Neural cell (in vitro differentiated cells): ENCODE measurements around the gene BTG2. TPM values are rescaled to one million over a fixed set of nuclear protein-coding genes. Genes with fewer than 3 reads are reported as not detected.

ENCODE experiments used
- H2AFZ ChIP-seq: fragments of 200-600, 300-800 bp; sonication (generic), shearing (Covaris generic); 2 replicates; pipeline ENCODE4 v1.6.0; 2014; ENCODE audit warnings: low read depth, mild to moderate bottlenecking, antibody characterized with exemption, low read length, moderate library complexity
- H3F3A ChIP-seq: fragments of 200-600 bp; shearing (Covaris generic); 2 replicates; pipeline ENCODE4 v1.6.1; 2016; ENCODE audit warnings: mild to moderate bottlenecking, moderate library complexity, mixed read lengths, antibody characterized with exemption, low read length; ENCODE audit not compliant: insufficient read depth, poor library complexity, severe bottlenecking
- H3K27ac ChIP-seq: fragments of 200-600, 300-800 bp; sonication (generic), shearing (Covaris generic); 2 replicates; pipeline ENCODE4 v1.5.1; 2014; ENCODE audit warnings: mild to moderate bottlenecking, low read length, moderate library complexity
- H3K27me3 ChIP-seq: fragments of 300-800, 200-600 bp; sonication (generic), shearing (Covaris generic); 2 replicates; pipeline ENCODE4 v1.6.0; 2014; ENCODE audit warnings: mild to moderate bottlenecking, low read depth, low read length, moderate library complexity; ENCODE audit not compliant: insufficient read depth
- H3K36me3 ChIP-seq: fragments of 300-800, 200-600 bp; sonication (generic), shearing (Covaris generic); 2 replicates; pipeline ENCODE4 v1.5.1; 2014; ENCODE audit warnings: mild to moderate bottlenecking, antibody characterized with exemption, low read length, moderate library complexity; ENCODE audit not compliant: insufficient read depth
- H3K4me2 ChIP-seq: fragments of 300-800, 200-600 bp; sonication (generic), shearing (Covaris generic); 2 replicates; pipeline ENCODE4 v1.6.0; 2014; ENCODE audit warnings: mild to moderate bottlenecking, low read length
- H3K4me3 ChIP-seq: fragments of 300-800, 200-600 bp; sonication (generic), shearing (Covaris generic); 2 replicates; pipeline ENCODE4 v1.5.1; 2014; ENCODE audit warnings: mild to moderate bottlenecking, low read length, moderate library complexity
- H3K79me2 ChIP-seq: fragments of 200-600 bp; shearing (Covaris generic); replicated peaks from 2 replicates; pipeline ENCODE4 v1.6.0; 2014; ENCODE audit warnings: mild to moderate bottlenecking, low read length, moderate library complexity; ENCODE audit not compliant: insufficient read depth
- H3K9ac ChIP-seq: fragments of 300-800, 200-600 bp; sonication (generic), shearing (Covaris generic); 2 replicates; pipeline ENCODE4 v1.6.1; 2016; ENCODE audit warnings: mild to moderate bottlenecking, low read length, mixed read lengths
- H3K9me2 ChIP-seq: fragments of 200-600 bp; shearing (Covaris generic); 2 replicates; pipeline ENCODE4 v1.6.1; 2016; ENCODE audit warnings: mild to moderate bottlenecking, low read length, mixed read lengths; ENCODE audit not compliant: insufficient read depth
- H3K9me3 ChIP-seq: fragments of 200-600, 300-800 bp; sonication (generic), shearing (Covaris generic); 2 replicates; pipeline ENCODE4 v1.6.1; 2016; ENCODE audit warnings: mild to moderate bottlenecking, mixed run types, low read length, moderate library complexity, mixed read lengths
- H4K20me1 ChIP-seq: fragments of 200-600 bp; shearing (Covaris generic); 2 replicates; pipeline ENCODE4 v1.6.1; 2016; ENCODE audit warnings: mild to moderate bottlenecking, mixed run types; ENCODE audit not compliant: insufficient read depth
- EP300 ChIP-seq: fragments of 450-650 bp; conservative IDR thresholded peaks from 2 replicates; pipeline ENCODE4 v1.6.1; 2014; ENCODE audit warnings: antibody characterized with exemption, mild to moderate bottlenecking, moderate library complexity; ENCODE audit not compliant: poor library complexity, severe bottlenecking
- EZH2 ChIP-seq: fragments of 200-600, 300-800 bp; shearing (Covaris generic), sonication (generic); IDR thresholded peaks from 2 replicates; pipeline ENCODE4 v1.6.1; 2014; ENCODE audit warnings: antibody characterized with exemption, low read length, borderline replicate concordance, mild to moderate bottlenecking; ENCODE audit not compliant: insufficient read depth, poor library complexity, severe bottlenecking
- MXI1 ChIP-seq: fragments of 450-650 bp; conservative IDR thresholded peaks from 2 replicates; pipeline ENCODE4 v1.6.1; 2014; ENCODE audit warnings: antibody characterized with exemption, mild to moderate bottlenecking; ENCODE audit not compliant: poor library complexity, severe bottlenecking
- POLR2AphosphoS5 ChIP-seq: IDR thresholded peaks from 2 replicates; pipeline ENCODE4 v1.6.1; 2012
- RAD21 ChIP-seq: fragments of 450-650 bp; conservative IDR thresholded peaks from 2 replicates; pipeline ENCODE4 v1.6.1; 2014; ENCODE audit warnings: antibody characterized with exemption, mild to moderate bottlenecking, moderate library complexity
- REST ChIP-seq: IDR thresholded peaks from 2 replicates; pipeline ENCODE4 v1.6.1; 2012; ENCODE audit warnings: borderline replicate concordance
- SMC3 ChIP-seq: fragments of 450-650 bp; conservative IDR thresholded peaks from 2 replicates; pipeline ENCODE4 v1.6.1; 2014; ENCODE audit warnings: antibody characterized with exemption, mild to moderate bottlenecking, moderate library complexity; ENCODE audit not compliant: poor library complexity
- TAF1 ChIP-seq: IDR thresholded peaks from 2 replicates; pipeline ENCODE4 v1.6.1; 2012; ENCODE audit warnings: low read depth
- polyA plus RNA-seq: library from polyadenylated mRNA; depleted of rRNA; stranded (reverse); fragments of >200 nt; gene quantifications from 2 replicates; pipeline ENCODE4 v1.2.3, GENCODE V29; 2014
- TF ChIP-seq, protein P1 (sequence below): fragments of 450-650 bp; IDR thresholded peaks from 2 replicates; pipeline ENCODE4 v1.5.1; 2014; ENCODE audit warnings: antibody characterized with exemption, mild to moderate bottlenecking, moderate library complexity; ENCODE audit not compliant: poor library complexity, severe bottlenecking

The BTG2 gene
- polyA plus RNA-seq, 1 donor from 2014 or later = 4.1 TPM

DNA sequence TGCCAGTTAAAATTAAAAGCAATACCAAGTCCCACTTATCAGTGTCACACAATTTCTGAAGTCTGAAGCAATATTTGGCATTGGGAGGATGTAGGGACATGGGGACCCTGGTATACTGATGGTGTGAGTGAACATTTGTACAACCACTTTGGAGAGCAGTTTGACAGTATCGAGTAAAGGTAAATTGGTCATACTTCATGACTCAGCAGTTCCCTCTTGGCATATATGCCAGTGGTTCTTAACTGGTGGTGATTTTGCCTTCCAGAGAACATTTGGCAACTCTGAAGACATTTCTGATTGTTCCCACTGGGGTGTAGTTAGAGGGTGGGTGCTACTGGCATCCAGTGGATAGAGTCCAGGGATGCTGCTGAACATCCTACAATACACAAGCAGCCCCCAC is 25.9 kb downstream of the BTG2 start:
- Histone ChIP-seq H3K9me3 (no peaks in the 10 kb centered on the region), H4K20me1 (no peaks in the 10 kb centered on the region), H3K36me3 (no peaks in the 10 kb centered on the region), H3K27me3 (no peaks in the 10 kb centered on the region), H3K79me2 (no peaks in the 10 kb centered on the region), H3K9me2 (no peaks in the 10 kb centered on the region), H3K4me3 (no peak overlapping the region), H2AFZ (no peak overlapping the region), H3K4me2 (no peak overlapping the region), H3K27ac (no peak overlapping the region), H3K9ac (no peak overlapping the region), H3F3A (peaks cover 4% of the 10 kb centered on the region)
- TF ChIP-seq REST (no peak), SMC3 (no peak), TAF1 (no peak), MXI1 (no peak), EZH2 (no peak), POLR2AphosphoS5 (no peak), RAD21 (no peak), EP300 (no peak)
- TF ChIP-seq, protein P1, sequence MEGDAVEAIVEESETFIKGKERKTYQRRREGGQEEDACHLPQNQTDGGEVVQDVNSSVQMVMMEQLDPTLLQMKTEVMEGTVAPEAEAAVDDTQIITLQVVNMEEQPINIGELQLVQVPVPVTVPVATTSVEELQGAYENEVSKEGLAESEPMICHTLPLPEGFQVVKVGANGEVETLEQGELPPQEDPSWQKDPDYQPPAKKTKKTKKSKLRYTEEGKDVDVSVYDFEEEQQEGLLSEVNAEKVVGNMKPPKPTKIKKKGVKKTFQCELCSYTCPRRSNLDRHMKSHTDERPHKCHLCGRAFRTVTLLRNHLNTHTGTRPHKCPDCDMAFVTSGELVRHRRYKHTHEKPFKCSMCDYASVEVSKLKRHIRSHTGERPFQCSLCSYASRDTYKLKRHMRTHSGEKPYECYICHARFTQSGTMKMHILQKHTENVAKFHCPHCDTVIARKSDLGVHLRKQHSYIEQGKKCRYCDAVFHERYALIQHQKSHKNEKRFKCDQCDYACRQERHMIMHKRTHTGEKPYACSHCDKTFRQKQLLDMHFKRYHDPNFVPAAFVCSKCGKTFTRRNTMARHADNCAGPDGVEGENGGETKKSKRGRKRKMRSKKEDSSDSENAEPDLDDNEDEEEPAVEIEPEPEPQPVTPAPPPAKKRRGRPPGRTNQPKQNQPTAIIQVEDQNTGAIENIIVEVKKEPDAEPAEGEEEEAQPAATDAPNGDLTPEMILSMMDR = no peak

GRCh38 chr1:203335503-203335902 is 30.2 kb downstream of the BTG2 start:
- TF ChIP-seq EZH2 (no peak), POLR2AphosphoS5 (no peak), MXI1 (no peak), TAF1 (no peak), EP300 (no peak), REST (no peak), SMC3 (no peak), RAD21 (no peak)
- TF ChIP-seq, protein P1 = no peak

More at GRCh38 chr1:203335503-203335902, 30.2 kb downstream of the BTG2 start:
- no peak overlapping the region for H3K4me3 ChIP-seq
- no peaks in the 10 kb centered on the region for H4K20me1 ChIP-seq
- no peak overlapping the region for H3K9ac ChIP-seq
- no peaks in the 10 kb centered on the region for H3K79me2 ChIP-seq
- H3F3A ChIP-seq = no peaks in the 10 kb centered on the region
- no peak overlapping the region for H3K4me2 ChIP-seq
- no peaks in the 10 kb centered on the region for H3K36me3 ChIP-seq
- H3K9me2 ChIP-seq = no peaks in the 10 kb centered on the region
- no peak overlapping the region for H3K27ac ChIP-seq
- H3K9me3 ChIP-seq = no peaks in the 10 kb centered on the region
- H2AFZ ChIP-seq = no peak overlapping the region
- H3K27me3 ChIP-seq = no peaks in the 10 kb centered on the region
